ENCODE data around the gene EVC2. TPM values are rescaled to one million over a fixed set of nuclear protein-coding genes. Genes with fewer than 3 reads are reported as not detected.

The EVC2 gene
- total and polyA plus RNA-seq, 2 of the 4 experiments (the other 2 are of a cell fraction), result 2.7 to 5.9 TPM

- intact Hi-C loops (cut with micrococcal nuclease), result no loop called here
- dilution Hi-C loops (cut with HindIII; ENCODE audit: low sequenced_read_pairs, unreplicated experiment), result no loop called here
- CTCF ChIA-PET, result interaction anchor here (0.8 kb wide), 1 partner anchor 47 kb away, joined by 3 read pairs; the partner anchor contains the start of gene EVC
Measured at GRCh38 chr4:5757536-5757935, 49.2 kb upstream of the EVC2 start.

More at GRCh38 chr4:5757536-5757935, 49.2 kb upstream of the EVC2 start:
- H4K20me1 ChIP-seq (ENCODE audit: insufficient read depth, low read length), result peaks cover 8% of the 10 kb centered on the region
- peak overlapping the region; percentile 74 for H2BK20ac ChIP-seq (ENCODE audit: low read depth, low read length)
- H3K79me1 ChIP-seq (ENCODE audit: low read depth in 1 of 2, low read length in 2 of 2), result peaks cover 31 to 73% of the 10 kb centered on the region in 2 experiments
- peak overlapping the region; percentile 79; the same call in 1 of the 2 replicates for H4K91ac ChIP-seq (ENCODE audit: insufficient read depth, low read depth, low read length)
- H3K18ac ChIP-seq (ENCODE audit: low read depth, low read length), result no peak overlapping the region; the same call in 1 of the 2 replicates
- H3K27ac ChIP-seq (ENCODE audit: insufficient read depth, low read length), result no peak overlapping the region
- H3K23ac ChIP-seq (ENCODE audit: low read depth, low read length), result no peak overlapping the region; the same call in 1 of the 2 replicates
- H3K4me2 ChIP-seq (ENCODE audit: low read depth, low read length), result no peak overlapping the region
- no peaks in the 10 kb centered on the region for H3K27me3 ChIP-seq (ENCODE audit: control insufficient read depth, insufficient read depth, low read length)
- H3K14ac ChIP-seq (replicated peaks; ENCODE audit: low read depth, low read length), result no peak overlapping the region
- H2BK120ac ChIP-seq (ENCODE audit: low read depth, low read length), result peak overlapping the region; percentile 65
- H2BK5ac ChIP-seq (ENCODE audit: low read depth, low read length, poor library complexity, severe bottlenecking), result peak overlapping the region; percentile 91
- H3K4me3 ChIP-seq (ENCODE audit: insufficient read depth, low read depth, low read length), result no peak overlapping the region
- POLR2A ChIA-PET (ENCODE audit: unreplicated experiment), result no interaction called here
- in situ Hi-C loops (cut with MboI; ENCODE audit: low sequenced_read_pairs), result no loop called here
- H3K9me1 ChIP-seq (ENCODE audit: insufficient read depth, low read length), result peaks cover 31% of the 10 kb centered on the region
- WGBS, 2 experiments (ENCODE audit: extremely low coverage in 2 of 2, insufficient read length in 1 of 2), result no CpG with 5 or more reads among the region's 4 CpGs
- TF ChIP-seq SMC3 (IDR thresholded peaks at IDR 0.05; ENCODE audit: low read depth, low read length) (no peak), RAD21 (IDR thresholded peaks at IDR 0.05; ENCODE audit: low read length) (no peak), CHD1 (IDR thresholded peaks at IDR 0.05; ENCODE audit: low read depth, low read length) (no peak), CEBPB (IDR thresholded peaks at IDR 0.05; ENCODE audit: low read depth, low read length) (no peak), POLR2A (IDR thresholded peaks at IDR 0.05; ENCODE audit: low read depth, low read length) (no peak), RCOR1 (IDR thresholded peaks at IDR 0.05; ENCODE audit: insufficient replicate concordance, low read length) (no peak), MAFK (IDR thresholded peaks at IDR 0.05; ENCODE audit: low read depth, low read length) (no peak), USF2 (IDR thresholded peaks at IDR 0.05; ENCODE audit: low read depth, low read length) (no peak), RFX5 (IDR thresholded peaks at IDR 0.05; ENCODE audit: low read depth, low read length) (no peak), MAZ (IDR thresholded peaks at IDR 0.05; ENCODE audit: borderline replicate concordance, low read depth, low read length) (no peak), MXI1 (IDR thresholded peaks at IDR 0.05; ENCODE audit: borderline replicate concordance, low read depth, low read length) (no peak), NFE2L2 (IDR thresholded peaks at IDR 0.05; ENCODE audit: low read depth, low read length) (no peak), BHLHE40 (IDR thresholded peaks at IDR 0.05; ENCODE audit: low read depth, low read length) (no peak), CTCF (conservative IDR thresholded peaks at IDR 0.05; ENCODE audit: low read depth, low read length) (no peak), ELK1 (IDR thresholded peaks at IDR 0.05; ENCODE audit: borderline replicate concordance, low read depth, low read length) (no peak), FOS (IDR thresholded peaks at IDR 0.05; ENCODE audit: low read depth, low read length) (no peak)
- H4K8ac ChIP-seq (ENCODE audit: low read depth in 2 of 2, low read length in 2 of 2), result no peak overlapping the region
- H3K4ac ChIP-seq (ENCODE audit: low read depth, low read length), result peak overlapping the region; percentile 89; the same call in 1 of the 2 replicates
- peak overlapping the region; percentile 80; the same call in 1 of the 3 replicates for H2BK15ac ChIP-seq (ENCODE audit: low read depth, low read length)
- no TSS peak for BruUV-seq (replicated peaks)
- H3K9me3 ChIP-seq (ENCODE audit: control insufficient read depth, insufficient read depth, low read length), result no peaks in the 10 kb centered on the region
- H3K36me3 ChIP-seq (ENCODE audit: control insufficient read depth, insufficient read depth, low read length), result peaks cover 62% of the 10 kb centered on the region
- no peak overlapping the region; the same call in 1 of the 2 replicates for H4K5ac ChIP-seq (ENCODE audit: low read depth, low read length)
- H2AK9ac ChIP-seq (replicated peaks; ENCODE audit: low read depth, low read length, poor library complexity), result peak overlapping the region; percentile 89
- H3K4me1 ChIP-seq (ENCODE audit: control insufficient read depth, insufficient read depth, low read length), result peaks cover 27% of the 10 kb centered on the region
- H2AFZ ChIP-seq (replicated peaks; ENCODE audit: low read length, poor library complexity), result peak overlapping the region; percentile 10
- H3K9ac ChIP-seq (ENCODE audit: low read depth, low read length), result no peak overlapping the region
- no peak for ATAC-seq (ENCODE audit: low read depth)
- peak overlapping the region; percentile 85 for H2AK5ac ChIP-seq (ENCODE audit: low read depth, low read length)
- H3K56ac ChIP-seq (ENCODE audit: extremely low read depth, insufficient read depth, low read length), result no peak overlapping the region
- DNase-seq, result no peak

All from IMR-90 (cell line).